Neural progenitor cell (in vitro differentiated cells): ENCODE measurements around the gene NOX3.

ENCODE experiments used
- EZH2 ChIP-seq: fragments of 200-600 bp; sonication (generic); IDR thresholded peaks from 2 replicates; pipeline ENCODE4 v1.6.1; 2017; ENCODE audit warnings: antibody characterized with exemption, mild to moderate bottlenecking, moderate library complexity
- TF ChIP-seq, protein P1 (sequence below): fragments of 200-600 bp; sonication (generic); IDR thresholded peaks from 2 replicates; pipeline ENCODE4 v1.5.1; 2017; ENCODE audit warnings: antibody characterized with exemption, mild to moderate bottlenecking

GRCh38 chr6:155439376-155439775, 16.3 kb downstream of the NOX3 start:
- TF ChIP-seq, protein P1, sequence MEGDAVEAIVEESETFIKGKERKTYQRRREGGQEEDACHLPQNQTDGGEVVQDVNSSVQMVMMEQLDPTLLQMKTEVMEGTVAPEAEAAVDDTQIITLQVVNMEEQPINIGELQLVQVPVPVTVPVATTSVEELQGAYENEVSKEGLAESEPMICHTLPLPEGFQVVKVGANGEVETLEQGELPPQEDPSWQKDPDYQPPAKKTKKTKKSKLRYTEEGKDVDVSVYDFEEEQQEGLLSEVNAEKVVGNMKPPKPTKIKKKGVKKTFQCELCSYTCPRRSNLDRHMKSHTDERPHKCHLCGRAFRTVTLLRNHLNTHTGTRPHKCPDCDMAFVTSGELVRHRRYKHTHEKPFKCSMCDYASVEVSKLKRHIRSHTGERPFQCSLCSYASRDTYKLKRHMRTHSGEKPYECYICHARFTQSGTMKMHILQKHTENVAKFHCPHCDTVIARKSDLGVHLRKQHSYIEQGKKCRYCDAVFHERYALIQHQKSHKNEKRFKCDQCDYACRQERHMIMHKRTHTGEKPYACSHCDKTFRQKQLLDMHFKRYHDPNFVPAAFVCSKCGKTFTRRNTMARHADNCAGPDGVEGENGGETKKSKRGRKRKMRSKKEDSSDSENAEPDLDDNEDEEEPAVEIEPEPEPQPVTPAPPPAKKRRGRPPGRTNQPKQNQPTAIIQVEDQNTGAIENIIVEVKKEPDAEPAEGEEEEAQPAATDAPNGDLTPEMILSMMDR = no peak
- TF ChIP-seq EZH2 = no peak
